ENCODE measurements around the gene GNG12.

Gene GNG12

GRCh38 chr1:67816095-67816475 lies 17.2 kb downstream of the GNG12 start:
- DNase-seq (ENCODE audit: low spot score) (no peak), FAIRE-seq (no peak)

- DNase-seq (ENCODE audit: low spot score) (no peak), FAIRE-seq (no peak)
Measured at GRCh38 chr1:67815303-67816094, 17.8 kb downstream of the GNG12 start.

GRCh38 chr1:67814121-67814772 lies 19.0 kb downstream of the GNG12 start:
- no peak for DNase-seq (ENCODE audit: low spot score)
- FAIRE-seq, result no peak

GRCh38 chr1:67812226-67812625 lies 21.0 kb downstream of the GNG12 start:
- FAIRE-seq, result no peak
- DNase-seq (ENCODE audit: low spot score), result no peak

GRCh38 chr1:67811781-67812180 lies 21.5 kb downstream of the GNG12 start:
- no peak for FAIRE-seq

DNA sequence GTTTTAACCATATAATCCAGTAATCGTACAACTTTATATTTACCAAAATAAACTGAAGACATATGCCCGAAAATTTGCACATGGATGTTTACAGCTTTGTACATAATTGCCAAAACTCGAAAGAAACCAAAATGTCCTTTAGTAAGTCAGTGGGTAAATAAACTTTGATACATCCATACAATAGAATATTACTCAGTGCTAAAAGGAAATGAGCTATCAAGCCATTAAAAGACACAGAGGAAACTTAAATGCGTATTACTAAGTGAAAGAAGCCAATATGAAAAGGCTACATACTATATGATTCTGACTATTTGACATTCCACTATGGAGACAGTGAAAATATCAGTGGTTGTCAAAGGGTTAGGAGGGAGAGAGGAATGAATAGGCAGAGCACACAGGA lies 23.4 kb downstream of the GNG12 start:
- FAIRE-seq (no peak), DNase-seq (ENCODE audit: low spot score) (no peak)

More at GRCh38 chr1:67811781-67812180, 21.5 kb downstream of the GNG12 start:
- DNase-seq (ENCODE audit: low spot score), result no peak

- DNase-seq (ENCODE audit: low spot score), result no peak
- peak; percentile 71 for FAIRE-seq
Measured at GRCh38 chr1:67807282-67807681, 26.0 kb downstream of the GNG12 start.

DNA sequence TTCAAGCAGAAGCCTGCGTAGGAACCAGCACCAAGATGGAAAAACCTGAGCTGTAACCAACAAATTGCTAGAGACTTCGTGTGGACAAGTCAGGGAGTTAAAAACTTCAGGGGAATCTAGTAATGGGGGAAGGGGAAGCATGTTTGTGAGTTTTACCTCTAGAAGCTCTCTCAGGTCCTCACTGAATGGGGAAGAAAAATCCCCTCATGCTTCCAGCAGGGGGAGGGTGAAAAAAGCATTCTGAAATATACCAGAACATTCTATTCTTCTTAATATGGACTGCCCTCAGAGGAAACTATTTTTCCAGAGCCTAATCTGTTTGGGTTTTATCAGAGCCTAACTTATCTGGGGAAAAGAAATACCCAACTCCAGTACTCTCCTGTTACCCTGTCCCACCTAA lies 28.6 kb downstream of the GNG12 start:
- FAIRE-seq (no peak), DNase-seq (ENCODE audit: low spot score) (no peak)

DNA sequence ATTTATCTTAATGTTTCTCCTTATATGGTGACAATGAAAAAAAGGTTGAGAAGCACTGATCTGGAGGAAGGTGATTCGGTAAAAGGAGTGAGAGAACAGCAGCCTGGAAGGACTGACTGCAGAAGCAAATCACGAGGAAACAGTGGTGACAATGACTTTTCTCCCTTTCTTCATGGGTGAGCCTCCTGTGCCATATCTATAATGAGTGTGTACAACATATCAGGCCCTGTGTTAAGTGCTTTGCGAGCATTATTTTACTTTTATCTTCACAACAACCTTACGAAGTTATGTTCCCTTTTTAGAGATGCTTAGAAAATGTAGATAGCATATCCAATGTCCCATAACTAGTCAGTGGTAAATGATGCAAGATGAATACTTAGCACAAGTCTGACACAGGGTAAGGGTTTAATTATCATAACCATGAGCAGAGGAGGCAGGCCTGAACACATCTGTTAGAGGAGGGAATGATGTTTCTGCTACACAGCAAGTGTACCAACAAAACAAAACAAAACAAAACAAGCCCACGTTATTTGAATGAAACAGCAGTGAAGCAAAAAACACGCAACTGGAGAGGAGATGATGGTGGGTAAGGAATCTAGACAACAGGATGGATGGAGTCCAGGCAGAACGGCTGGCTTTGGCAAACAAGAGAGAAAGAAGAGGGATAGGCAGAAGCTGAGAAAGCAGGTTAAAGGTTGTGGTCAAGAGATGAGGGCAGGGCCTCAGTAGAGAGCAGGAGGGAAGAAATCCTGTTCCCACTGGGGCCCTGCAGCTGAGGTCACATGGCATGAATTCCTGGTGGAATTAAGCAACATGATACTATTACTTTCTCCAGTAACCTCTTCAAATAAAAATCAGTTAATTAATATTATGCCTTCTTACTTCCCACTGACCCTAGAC lies 29.6 kb downstream of the GNG12 start:
- peak; percentile 42 for DNase-seq (ENCODE audit: low spot score)
- FAIRE-seq, result peak; percentile 82

DNA sequence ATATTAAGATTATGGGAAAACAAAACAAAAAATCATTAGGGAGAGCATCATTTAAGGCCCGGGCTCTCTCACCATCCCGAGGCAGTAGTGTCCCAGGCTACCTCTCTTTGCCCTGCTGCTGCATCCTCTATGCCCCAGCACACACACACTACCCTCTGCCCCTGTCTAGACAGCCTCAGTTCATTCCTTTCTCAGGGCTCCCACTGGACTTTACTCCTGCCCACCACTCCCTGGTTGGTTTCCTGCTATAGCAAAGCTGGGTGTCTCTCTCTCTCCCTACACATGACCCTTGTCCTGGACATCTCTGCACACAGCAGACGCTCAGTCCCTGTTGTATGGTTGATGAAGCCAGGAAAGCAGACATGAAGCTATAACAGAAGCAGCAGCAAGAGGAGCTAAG lies 30.7 kb downstream of the GNG12 start:
- DNase-seq (ENCODE audit: low spot score) (peak; percentile 63), FAIRE-seq (peak; percentile 14)

DNA sequence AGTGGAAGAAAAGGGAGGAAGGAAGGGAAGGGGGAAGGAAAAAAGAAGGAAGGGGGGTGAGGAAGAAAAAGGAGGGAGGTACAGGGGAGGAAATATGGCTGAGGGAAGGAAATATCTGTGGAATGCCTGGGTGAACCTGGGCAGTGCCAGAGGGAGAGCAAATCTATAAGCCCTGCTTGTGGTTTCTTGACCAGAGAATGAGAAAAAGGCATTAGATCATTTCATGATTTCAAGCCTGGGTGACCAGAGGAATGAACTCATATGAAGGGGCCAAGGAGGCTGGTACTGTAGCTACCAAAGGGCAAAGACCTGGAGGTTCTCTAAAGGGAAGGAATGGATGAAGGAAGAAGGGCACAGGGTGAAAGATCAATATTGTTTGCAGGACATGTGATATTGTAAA lies 31.4 kb downstream of the GNG12 start:
- DNase-seq (ENCODE audit: low spot score), result peak; percentile 96
- FAIRE-seq, result peak; percentile 97

GRCh38 chr1:67795179-67795912 lies 37.9 kb downstream of the GNG12 start:
- no peak for FAIRE-seq
- DNase-seq (ENCODE audit: low spot score), result no peak

DNA sequence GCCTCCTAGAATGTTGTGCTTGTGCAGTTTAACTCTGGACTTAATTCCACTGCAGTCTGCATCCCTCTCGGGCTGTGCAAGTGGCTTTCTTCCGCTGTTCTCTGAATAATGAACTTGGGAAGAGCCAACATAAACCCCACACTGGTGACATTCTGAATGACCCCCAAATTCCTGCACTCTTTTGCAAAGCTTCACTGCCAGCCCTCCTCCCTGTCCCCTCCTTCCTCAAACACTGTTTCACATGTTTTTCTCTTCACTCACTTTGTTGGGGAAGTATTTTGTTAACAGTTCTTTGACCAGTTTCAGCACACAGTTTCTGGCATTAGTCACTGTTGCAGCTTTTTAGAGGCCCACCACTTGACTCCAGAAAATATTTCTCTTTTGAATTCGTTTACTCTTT lies 39.7 kb downstream of the GNG12 start:
- DNase-seq (ENCODE audit: low spot score) (peak; percentile 26), FAIRE-seq (peak; percentile 65)

GRCh38 chr1:67792741-67793458 lies 40.4 kb downstream of the GNG12 start:
- FAIRE-seq (peak; percentile 86), DNase-seq (ENCODE audit: low spot score) (peak; percentile 39)

- FAIRE-seq, result no peak
- no peak for DNase-seq (ENCODE audit: low spot score)
Measured at GRCh38 chr1:67792103-67792502, 41.2 kb downstream of the GNG12 start.

- DNase-seq (ENCODE audit: low spot score) (peak; percentile 94), FAIRE-seq (peak; percentile 96)
Measured at GRCh38 chr1:67791686-67792085, 41.6 kb downstream of the GNG12 start.

- DNase-seq (ENCODE audit: low spot score) (peak; percentile 20), FAIRE-seq (no peak)
Measured at GRCh38 chr1:67791261-67791660, 42.0 kb downstream of the GNG12 start.

DNA sequence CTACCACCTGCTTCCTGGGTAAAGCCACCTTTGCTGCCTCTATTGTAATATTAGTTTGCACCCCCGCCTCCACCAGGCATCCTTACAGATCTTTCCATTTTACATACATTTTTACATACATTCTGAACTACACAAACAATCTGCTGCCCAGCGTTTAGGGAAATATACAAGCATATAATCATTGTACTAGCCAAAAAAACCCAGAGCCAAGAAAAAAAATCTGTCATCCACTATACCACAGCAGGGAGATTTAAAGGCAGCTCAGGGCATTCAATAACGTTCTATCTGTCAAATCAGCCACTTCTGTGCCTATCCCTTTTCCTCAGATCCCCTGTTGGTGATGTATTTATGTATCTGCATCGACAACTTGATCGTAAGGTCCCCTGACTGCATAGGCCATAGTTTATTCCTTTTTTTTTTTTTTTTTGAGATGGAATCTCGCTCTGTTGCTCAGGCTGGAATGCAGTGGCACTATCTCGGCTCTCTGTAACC lies 43.0 kb downstream of the GNG12 start:
- no peak for DNase-seq (ENCODE audit: low spot score)
- FAIRE-seq, result no peak

DNA sequence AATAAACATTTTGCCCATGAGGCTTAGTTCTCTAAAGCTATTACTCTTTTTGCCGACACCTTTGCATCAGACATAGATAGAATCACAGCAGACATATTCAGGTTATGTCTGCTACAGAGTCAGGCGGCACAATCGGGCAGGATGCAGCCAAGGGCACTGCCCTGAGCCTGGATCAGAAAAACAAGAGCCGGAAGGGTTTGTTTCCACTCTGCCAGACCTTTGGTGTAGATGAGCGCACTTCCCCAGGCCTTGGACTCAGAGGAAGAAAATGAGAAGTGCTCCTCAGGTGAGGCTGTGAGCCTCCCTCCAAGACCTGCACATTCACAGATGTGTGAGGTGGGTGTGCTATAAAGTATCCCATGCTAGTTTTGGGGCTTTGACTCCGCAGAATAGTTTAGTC lies 43.7 kb downstream of the GNG12 start:
- DNase-seq (ENCODE audit: low spot score) (no peak), FAIRE-seq (no peak)

GRCh38 chr1:67788904-67789303 lies 44.4 kb downstream of the GNG12 start:
- DNase-seq (ENCODE audit: low spot score) (no peak), FAIRE-seq (no peak)
